Esophagus muscularis mucosa (tissue), 4 donors: ENCODE results near the gene ACY1. TPM values are rescaled to one million over a fixed set of nuclear protein-coding genes. Genes with fewer than 3 reads are reported as not detected.

ENCODE experiments used
- DNase-seq: peaks from one replicate; pipeline ENCODE4 v3.0.0-alpha.2; 2017; ENCODE audit errors: extremely low spot score
- H3K27ac ChIP-seq, 4 donors: fragments of 200-600 bp; sonication (generic); replicated peaks in 1 of 4; 1 replicate in 3 of 4; 2 replicates in 1 of 4; pipeline ENCODE4 v1.5.1; 2016 to 2019; ENCODE audit warnings: mild to moderate bottlenecking in 1 of 4
- H3K27me3 ChIP-seq, 4 donors: fragments of 200-600 bp; sonication (generic); one replicate each; pipeline versions ENCODE4 v1.5.1 to v1.6.0; 2016 to 2019
- H3K36me3 ChIP-seq, 4 donors: fragments of 200-600 bp; sonication (generic); one replicate each; pipeline ENCODE4 v1.5.1; 2016 to 2019
- H3K4me1 ChIP-seq, 4 donors: fragments of 200-600 bp; sonication (generic); one replicate each; pipeline ENCODE4 v1.5.1; 2016 to 2019
- H3K4me3 ChIP-seq, 4 donors: fragments of 200-600 bp; sonication (generic); 1 replicate in 2 of 4; 2 replicates in 2 of 4; pipeline ENCODE4 v1.5.1; 2016 to 2019; ENCODE audit warnings: mild to moderate bottlenecking in 4 of 4, moderate library complexity in 1 of 4
- H3K9me3 ChIP-seq, 4 donors: fragments of 200-600 bp; sonication (generic); 1 replicate in 3 of 4; 2 replicates in 1 of 4; pipeline ENCODE4 v1.5.1; 2016 to 2019
- EP300 ChIP-seq: sonication (generic); formaldehyde crosslinking; IDR thresholded peaks from one replicate; pipeline ENCODE4 v1.6.1; 2017; ENCODE audit warnings: antibody characterized with exemption
- POLR2A ChIP-seq: fragments of 450-650 bp; IDR thresholded peaks from one replicate; pipeline ENCODE4 v1.6.1; 2017; ENCODE audit warnings: antibody characterized with exemption, moderate library complexity, mild to moderate bottlenecking, low read depth
- POLR2AphosphoS5 ChIP-seq, 2 donors: sonication (generic); formaldehyde crosslinking; IDR thresholded peaks; one replicate each; pipeline ENCODE4 v1.6.1; 2017; ENCODE audit warnings: antibody characterized with exemption in 2 of 2
- WGBS: methylation state at CpG from one replicate; pipeline ENCODE4 v1.1.5; 2018; 5-methylcytosine and 5-hydroxymethylcytosine counted together
- intact Hi-C: fragments of 100-400 bp; cut with DNase I; formaldehyde crosslinking; loops from one replicate; pipeline ENCODE4 v1.15.1; 2023
- total RNA-seq, 4 donors: library from RNA; depleted of rRNA; stranded (reverse); fragments of >200 nt; gene quantifications; one replicate each; pipeline versions ENCODE4 v1.1.0 to v1.2.1, GENCODE V29; 2016
- TF ChIP-seq, protein P1 (sequence below), 3 experiments: fragments of 200-600 bp in 2 of 3; fragments of 450-650 bp in 1 of 3; sonication (generic) in 2 of 3; IDR thresholded peaks; one replicate each; pipeline ENCODE4 v1.5.1; 2017 to 2019; ENCODE audit warnings: antibody characterized with exemption in 3 of 3, mild to moderate bottlenecking in 2 of 3, moderate library complexity in 1 of 3

The ACY1 gene
- total RNA-seq, 4 donors from 2014 or later: 10.0 to 19.2 (median 15.8) TPM

DNA sequence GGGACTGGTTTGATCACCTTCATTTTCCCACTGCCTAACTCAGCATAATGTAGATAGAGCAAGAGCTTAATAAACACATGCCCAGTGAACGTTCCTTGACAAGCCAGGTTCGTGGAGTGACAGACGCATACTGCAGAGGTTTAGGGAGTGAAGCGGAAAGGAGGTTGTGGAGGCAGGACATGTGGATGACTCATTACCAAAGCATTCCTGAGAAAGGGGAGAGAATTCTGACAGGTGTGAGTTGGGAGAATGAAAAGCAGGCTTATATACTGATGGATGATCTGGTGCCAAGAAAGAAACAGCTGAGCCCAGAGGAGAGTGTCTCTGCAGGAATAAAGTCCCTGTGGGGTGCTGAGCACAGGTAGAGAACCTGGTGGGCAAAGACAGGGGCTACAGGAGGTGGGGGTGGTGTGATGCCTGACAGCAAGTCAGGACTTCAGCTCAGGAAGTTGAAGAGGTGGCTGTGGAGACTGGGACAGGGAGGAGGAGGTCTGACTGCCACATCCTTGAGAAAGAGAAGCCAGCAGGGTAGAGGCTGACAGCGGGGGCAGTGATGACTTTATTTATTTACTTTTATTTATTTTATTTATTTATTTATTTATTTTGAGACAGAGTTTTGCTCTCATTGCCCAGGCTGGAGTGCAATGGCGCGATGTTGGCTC, 14.7 kb downstream of the ACY1 start:
- H3K27ac ChIP-seq: no peak overlapping the region
- no peak overlapping the region for H3K4me3 ChIP-seq
- TF ChIP-seq POLR2AphosphoS5 (IDR thresholded peaks at IDR 0.05) (no peak), EP300 (no peak), POLR2A (no peak)
- TF ChIP-seq, protein P1, sequence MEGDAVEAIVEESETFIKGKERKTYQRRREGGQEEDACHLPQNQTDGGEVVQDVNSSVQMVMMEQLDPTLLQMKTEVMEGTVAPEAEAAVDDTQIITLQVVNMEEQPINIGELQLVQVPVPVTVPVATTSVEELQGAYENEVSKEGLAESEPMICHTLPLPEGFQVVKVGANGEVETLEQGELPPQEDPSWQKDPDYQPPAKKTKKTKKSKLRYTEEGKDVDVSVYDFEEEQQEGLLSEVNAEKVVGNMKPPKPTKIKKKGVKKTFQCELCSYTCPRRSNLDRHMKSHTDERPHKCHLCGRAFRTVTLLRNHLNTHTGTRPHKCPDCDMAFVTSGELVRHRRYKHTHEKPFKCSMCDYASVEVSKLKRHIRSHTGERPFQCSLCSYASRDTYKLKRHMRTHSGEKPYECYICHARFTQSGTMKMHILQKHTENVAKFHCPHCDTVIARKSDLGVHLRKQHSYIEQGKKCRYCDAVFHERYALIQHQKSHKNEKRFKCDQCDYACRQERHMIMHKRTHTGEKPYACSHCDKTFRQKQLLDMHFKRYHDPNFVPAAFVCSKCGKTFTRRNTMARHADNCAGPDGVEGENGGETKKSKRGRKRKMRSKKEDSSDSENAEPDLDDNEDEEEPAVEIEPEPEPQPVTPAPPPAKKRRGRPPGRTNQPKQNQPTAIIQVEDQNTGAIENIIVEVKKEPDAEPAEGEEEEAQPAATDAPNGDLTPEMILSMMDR (IDR thresholded peaks at IDR 0.05): no peak
- no peak for DNase-seq
- WGBS: 55% methylated on average over 7 of the region's 7 CpGs
- peaks cover 0 to 31% (median 0%) of the 10 kb centered on the region in 4 donors for H3K27me3 ChIP-seq
- H3K9me3 ChIP-seq: no peaks in the 10 kb centered on the region
- intact Hi-C loops: no loop called here
- H3K36me3 ChIP-seq: peaks cover 15 to 20% (median 19%) of the 10 kb centered on the region in 4 donors
- H3K4me1 ChIP-seq: peaks cover 12 to 34% (median 33%) of the 10 kb centered on the region in 4 donors

GRCh38 chr3:51998774-51999173, 15.4 kb downstream of the ACY1 start:
- 65% methylated on average over 7 of the region's 7 CpGs for WGBS
- H3K9me3 ChIP-seq: no peaks in the 10 kb centered on the region
- peaks cover 0 to 31% (median 0%) of the 10 kb centered on the region in 4 donors for H3K27me3 ChIP-seq
- H3K4me3 ChIP-seq: no peak overlapping the region
- TF ChIP-seq POLR2AphosphoS5 (IDR thresholded peaks at IDR 0.05): no peak
- TF ChIP-seq POLR2A: no peak
- TF ChIP-seq, protein P1 (IDR thresholded peaks at IDR 0.05): no peak
- no peak for TF ChIP-seq EP300
- H3K36me3 ChIP-seq: peaks cover 9 to 13% (median 12%) of the 10 kb centered on the region in 4 donors
- H3K27ac ChIP-seq: no peak overlapping the region
- peaks cover 12 to 28% (median 27%) of the 10 kb centered on the region in 4 donors for H3K4me1 ChIP-seq
- no peak for DNase-seq
- intact Hi-C loops: no loop called here

- Histone ChIP-seq H3K36me3 (peaks cover 0 to 2% (median 1%) of the 10 kb centered on the region in 4 donors), H3K27me3 (peaks cover 0 to 31% (median 0%) of the 10 kb centered on the region in 4 donors), H3K4me1 (peaks cover 10 to 26% (median 24%) of the 10 kb centered on the region in 4 donors), H3K27ac (no peak overlapping the region), H3K4me3 (no peak overlapping the region), H3K9me3 (no peaks in the 10 kb centered on the region)
- intact Hi-C loops: loop anchor here (10.0 kb wide), 1 partner anchor 345 kb away; no protein-coding TSS in a partner anchor
- no peak for DNase-seq
- WGBS: 69% methylated on average over 2 of the region's 2 CpGs
- no peak for TF ChIP-seq EP300
- no peak for TF ChIP-seq POLR2AphosphoS5 (IDR thresholded peaks at IDR 0.05)
- no peak for TF ChIP-seq POLR2A
- TF ChIP-seq, protein P1 (IDR thresholded peaks at IDR 0.05): no peak
These were observed 16.5 kb downstream of the ACY1 start for GRCh38 chr3:51999846-52000245.

DNA sequence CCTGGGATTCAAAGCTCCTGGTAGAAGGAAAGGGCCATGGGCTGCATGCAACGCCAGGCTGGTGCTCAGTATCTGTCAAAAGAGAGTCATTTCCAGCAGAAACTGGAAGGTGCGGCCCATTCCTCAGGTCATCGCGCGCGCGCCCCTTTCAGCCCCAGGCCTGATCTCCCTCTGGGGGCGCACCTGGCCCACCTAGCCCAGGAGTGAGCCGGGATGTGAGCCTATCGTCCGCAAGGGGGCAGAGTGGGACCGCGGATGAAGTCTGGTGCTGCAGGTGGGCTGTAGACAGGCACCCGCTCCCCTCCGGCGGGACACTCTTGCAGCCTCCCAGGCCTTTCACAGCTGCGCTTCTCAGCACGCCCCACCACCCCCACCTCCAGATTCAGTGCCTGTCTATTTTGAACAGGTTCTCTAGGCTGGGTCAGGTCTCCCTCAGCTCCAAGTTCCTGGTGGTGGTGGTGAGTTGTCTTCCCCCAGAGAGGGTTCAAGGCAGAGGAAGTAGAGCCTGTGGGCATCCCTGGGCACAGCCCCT, 18.2 kb downstream of the ACY1 start:
- under 1% methylated on average over 17 of the region's 18 CpGs for WGBS
- Histone ChIP-seq H3K27me3 (peaks cover 0 to 31% (median 0%) of the 10 kb centered on the region in 4 donors), H3K27ac (no peak overlapping the region), H3K36me3 (no peaks in the 10 kb centered on the region), H3K4me1 (peaks cover 23 to 32% (median 31%) of the 10 kb centered on the region in 4 donors), H3K4me3 (no peak overlapping the region), H3K9me3 (no peaks in the 10 kb centered on the region)
- peak; percentile 95 for DNase-seq
- intact Hi-C loops: loop anchor here (1.0 to 10.0 kb wide), 3 partner anchors 122 to 343 kb away; no protein-coding TSS in a partner anchor
- TF ChIP-seq POLR2A (no peak), POLR2AphosphoS5 (IDR thresholded peaks at IDR 0.05) (peak in 1 of 2 donors; percentile 32), EP300 (no peak)
- TF ChIP-seq, protein P1 (IDR thresholded peaks at IDR 0.05): peak; percentile 85 to 94 (median 93)
